ENCODE data around the gene EPN1. TPM values are rescaled to one million over a fixed set of nuclear protein-coding genes. Genes with fewer than 3 reads are reported as not detected.
A peak's percentile ranks its signal among the peaks of the same experiment; 100 is the strongest.

The EPN1 gene
- total RNA-seq, 1 experiment from 2014 or later, result 197 TPM

GRCh38 chr19:55647732-55648584 is 27.1 kb upstream of the EPN1 start, which contains the start of gene CCDC106:
TSS of gene CCDC106 (plus strand) at chr19:55648212. CDS start at chr19:55649047, 835 bp downstream.
- H3K36me3 ChIP-seq (ENCODE audit: control insufficient read depth, insufficient read depth, low read length), result no peaks in the 10 kb centered on the region
- peak within 1 kb of the TSS; percentile 93 for H3K4me3 ChIP-seq (ENCODE audit: low read depth, low read length)
- intact Hi-C loops (cut with micrococcal nuclease; ENCODE audit: unreplicated experiment), result no loop called here
- ChIA-PET CTCF (interaction anchor here (0.6 to 0.9 kb wide), 2 partner anchors 15 to 1027 kb away, joined by 3 to 4 read pairs; no protein-coding TSS in a partner anchor), POLR2A (interaction anchor here (0.6 to 0.7 kb wide), 2 partner anchors 20 to 24 kb away, joined by 3 read pairs; partner anchors contain the start of gene ZNF784)
- no peak for TF ChIP-seq CTCF (IDR thresholded peaks at IDR 0.05; ENCODE audit: insufficient read depth in 1 of 2, low read depth in 1 of 2, low read length in 1 of 2, severe bottlenecking in 1 of 2, unreplicated experiment in 1 of 2)
- Mint-ChIP-seq H3K4me1 (ENCODE audit: low read depth, unreplicated experiment) (peaks cover 16% of the 10 kb centered on the region), H3K4me3 (ENCODE audit: unreplicated experiment) (peak within 1 kb of the TSS; percentile 82), H3K36me3 (ENCODE audit: insufficient read depth, unreplicated experiment) (peaks cover 75% of the 10 kb centered on the region), H3K27ac (ENCODE audit: unreplicated experiment) (peak within 1 kb of the TSS; percentile 78), H3K9me3 (ENCODE audit: unreplicated experiment) (no peaks in the 10 kb centered on the region), H3K27me3 (ENCODE audit: insufficient read depth, unreplicated experiment) (no peaks in the 10 kb centered on the region)
- no peaks in the 10 kb centered on the region for H3K9me3 ChIP-seq
- no TSS peak for BruUV-seq (replicated peaks)
- no peaks in the 10 kb centered on the region for H3K27me3 ChIP-seq (replicated peaks; ENCODE audit: control insufficient read depth, insufficient read depth, low read length)
- DNase-seq, result peak; percentile 77 to 78
- H3K4me1 ChIP-seq, result peaks cover 3% of the 10 kb centered on the region; the same call in 1 of the 2 replicates

- H3K36me3 Mint-ChIP-seq (ENCODE audit: insufficient read depth, unreplicated experiment), result peaks cover 75% of the 10 kb centered on the region
Measured at GRCh38 chr19:55648585-55649267, 26.3 kb upstream of the EPN1 start.

More at GRCh38 chr19:55648585-55649267, 26.3 kb upstream of the EPN1 start:
- Histone ChIP-seq H3K9me3 (no peaks in the 10 kb centered on the region), H3K4me1 (peaks cover 3% of the 10 kb centered on the region; the same call in 1 of the 2 replicates), H3K36me3 (ENCODE audit: control insufficient read depth, insufficient read depth, low read length) (no peaks in the 10 kb centered on the region), H3K27me3 (replicated peaks; ENCODE audit: control insufficient read depth, insufficient read depth, low read length) (no peaks in the 10 kb centered on the region), H3K4me3 (ENCODE audit: low read depth, low read length) (peak overlapping the region; percentile 93)
- Mint-ChIP-seq H3K4me3 (ENCODE audit: unreplicated experiment) (peak overlapping the region; percentile 82), H3K9me3 (ENCODE audit: unreplicated experiment) (no peaks in the 10 kb centered on the region), H3K27ac (ENCODE audit: unreplicated experiment) (peak overlapping the region; percentile 78), H3K4me1 (ENCODE audit: low read depth, unreplicated experiment) (peaks cover 9% of the 10 kb centered on the region), H3K27me3 (ENCODE audit: insufficient read depth, unreplicated experiment) (no peaks in the 10 kb centered on the region)
- TF ChIP-seq CTCF (IDR thresholded peaks at IDR 0.05; ENCODE audit: insufficient read depth in 1 of 2, low read depth in 1 of 2, low read length in 1 of 2, severe bottlenecking in 1 of 2, unreplicated experiment in 1 of 2), result no peak
- intact Hi-C loops (cut with micrococcal nuclease; ENCODE audit: unreplicated experiment), result no loop called here
- ChIA-PET CTCF (no interaction called here), POLR2A (no interaction called here)
- no peak for DNase-seq
- BruUV-seq (replicated peaks), result no TSS peak

Measured in Caco-2 (cell line).